ENCODE data around the gene MED19.

DNA sequence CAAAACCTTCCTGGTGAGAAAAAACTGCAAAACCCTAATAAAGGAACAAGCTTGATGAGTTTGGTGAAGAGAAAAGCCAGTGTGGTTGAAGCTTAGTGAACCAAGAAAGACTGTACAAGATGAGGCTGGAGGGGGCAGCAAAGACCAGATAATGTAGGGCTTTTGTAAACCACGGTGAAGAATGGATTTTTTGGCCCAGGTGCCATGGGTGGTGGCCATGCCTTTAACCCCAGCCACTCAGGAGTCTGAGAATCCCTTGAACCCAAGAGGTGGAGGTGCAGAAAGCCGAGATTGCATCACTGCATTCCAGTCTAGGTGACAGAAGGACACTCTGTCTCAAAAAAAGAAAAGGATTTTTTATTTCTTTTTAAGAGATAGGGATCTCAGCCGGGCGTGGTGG, 49.1 kb downstream of the MED19 start:
- TF ChIP-seq CTCF (IDR thresholded peaks at IDR 0.05; ENCODE audit: insufficient read depth, low read length): no peak
- no peak for TF ChIP-seq SPI1 (IDR thresholded peaks at IDR 0.05; ENCODE audit: borderline replicate concordance, low read depth)
- no peak for TF ChIP-seq POLR2AphosphoS5 (IDR thresholded peaks at IDR 0.05; ENCODE audit: low read depth)
- TF ChIP-seq GABPA (IDR thresholded peaks at IDR 0.05; ENCODE audit: low read depth): no peak
- TF ChIP-seq REST (IDR thresholded peaks at IDR 0.05; ENCODE audit: insufficient replicate concordance, low read depth): no peak

Data from HL-60 (cell line).